Endometrium (tissue), 2 donors: ENCODE data around the gene COPS6.
"Not testable (repeated sequence)": the region's sequence is repeated elsewhere in the genome, so short reads cannot be mapped to it uniquely, and the experiment has no call there.

Experiments used
- FAIRE-seq: peaks from 2 replicates; lab custom pipeline; 2012; peaks lifted over from hg19 to GRCh38; lab: Jason Lieb, UNC
- donor health status: control.
- donor health status: control.

COPS6 gene

DNA sequence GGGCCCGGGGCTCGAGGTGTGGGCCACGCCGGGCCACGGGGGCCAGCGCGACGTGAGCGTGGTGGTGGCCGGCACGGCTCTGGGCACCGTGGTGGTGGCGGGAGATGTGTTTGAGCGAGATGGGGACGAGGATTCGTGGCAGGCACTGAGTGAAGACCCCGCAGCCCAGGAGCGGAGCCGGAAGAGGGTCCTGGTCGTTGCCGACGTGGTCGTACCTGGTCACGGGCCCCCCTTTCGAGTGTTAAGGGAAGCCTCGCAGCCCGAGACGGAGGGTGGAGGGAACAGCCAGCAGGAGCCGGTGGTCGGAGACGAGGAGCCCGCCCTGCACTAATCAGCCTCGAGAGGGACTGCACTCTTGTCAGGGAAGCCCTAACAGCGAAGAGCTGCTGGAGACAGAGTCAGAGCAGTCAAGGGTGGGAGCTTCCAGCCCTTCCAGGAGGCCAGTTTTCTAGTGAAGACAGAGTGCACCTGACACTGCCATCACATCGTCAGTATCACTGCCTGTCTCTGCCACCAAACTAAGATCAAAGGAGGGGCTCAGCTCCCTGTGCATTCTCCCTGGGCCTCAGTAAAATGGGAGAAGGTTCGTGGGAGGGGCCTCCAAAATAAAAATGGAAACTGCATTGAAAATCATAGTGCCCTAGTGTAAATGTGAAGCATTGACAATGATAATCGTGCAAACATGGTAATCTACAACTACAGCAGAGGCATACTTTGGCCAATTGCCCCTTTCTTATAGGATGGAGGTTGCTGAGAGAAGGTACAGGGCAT is 39.3 kb downstream of the COPS6 start:
- FAIRE-seq: no peak

DNA sequence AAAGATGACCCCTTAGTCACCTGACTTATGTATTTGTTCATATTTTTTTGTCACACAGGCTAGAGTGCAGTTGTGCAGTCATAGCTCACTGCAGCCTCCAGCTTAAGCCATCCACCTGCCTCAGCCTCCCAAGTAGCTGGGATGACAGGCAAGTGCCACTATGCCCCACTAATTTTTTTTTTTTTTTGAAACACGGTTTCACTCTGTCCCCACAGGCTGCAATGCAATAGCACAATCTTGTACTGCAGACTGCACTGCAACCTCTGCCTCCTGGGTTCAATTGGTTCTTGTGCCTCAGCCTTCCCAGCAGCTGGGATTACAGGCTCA is 39.8 kb downstream of the COPS6 start:
- FAIRE-seq: no peak

DNA sequence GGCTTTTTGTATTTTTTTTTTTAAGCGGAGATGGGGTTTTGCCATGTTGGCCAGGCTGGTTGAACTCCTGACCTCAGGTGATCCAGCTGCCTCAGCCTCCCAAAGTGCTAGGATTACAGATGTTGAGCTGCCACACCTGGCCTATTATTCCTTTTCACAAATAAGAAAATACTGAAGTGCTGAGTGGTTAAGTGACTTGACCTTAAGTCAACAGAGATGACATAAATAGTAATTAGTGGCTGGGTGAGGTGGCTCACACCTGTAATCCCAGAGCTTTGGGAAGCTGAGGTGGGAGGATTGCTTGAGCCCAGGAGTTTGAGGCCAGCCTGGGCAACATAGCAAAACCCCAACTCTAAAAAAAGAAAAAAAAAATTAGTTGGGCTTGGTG is 41.4 kb downstream of the COPS6 start:
- FAIRE-seq: not testable (repeated sequence)

DNA sequence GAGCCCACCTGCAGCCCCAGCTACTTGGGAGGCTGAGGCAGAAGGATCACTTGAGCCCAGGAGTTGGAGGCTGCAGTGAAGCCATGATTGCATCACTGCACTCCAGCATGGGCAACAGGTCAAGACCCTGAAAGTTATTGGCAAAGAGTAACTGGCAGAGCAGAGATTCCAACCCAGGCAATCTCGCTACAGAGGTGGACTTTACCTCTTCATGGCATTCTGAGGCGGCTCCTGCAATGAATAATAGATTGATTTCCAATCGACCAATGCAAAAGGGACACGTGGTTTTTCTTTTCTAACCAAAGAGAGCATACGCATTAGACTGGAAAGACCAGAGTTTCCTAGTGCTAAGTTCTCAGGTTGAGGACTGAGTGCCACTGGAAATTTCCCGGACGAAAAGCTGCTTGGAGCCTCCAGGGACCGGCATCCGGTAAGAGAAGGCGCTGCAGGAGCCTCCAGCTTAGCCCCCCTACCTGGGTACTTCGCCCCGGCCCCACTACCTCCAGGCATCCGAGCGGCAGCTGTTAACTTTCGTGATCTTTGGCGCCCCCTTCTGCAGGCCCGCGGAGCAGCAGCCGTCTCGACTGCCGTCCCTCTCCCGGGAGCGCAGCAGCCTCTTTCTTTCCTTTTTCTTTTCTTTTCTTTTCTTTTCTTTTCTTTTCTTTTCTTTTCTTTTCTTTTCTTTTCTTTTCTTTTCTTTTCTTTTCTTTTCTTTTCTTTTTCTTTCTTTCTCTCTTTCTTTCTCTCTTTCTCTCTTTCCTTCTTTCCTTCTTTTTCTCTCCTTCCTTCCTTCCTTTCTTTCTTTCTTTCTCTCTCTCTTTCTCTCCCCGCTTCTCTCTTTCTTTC is 42.1 kb downstream of the COPS6 start:
- no peak for FAIRE-seq

DNA sequence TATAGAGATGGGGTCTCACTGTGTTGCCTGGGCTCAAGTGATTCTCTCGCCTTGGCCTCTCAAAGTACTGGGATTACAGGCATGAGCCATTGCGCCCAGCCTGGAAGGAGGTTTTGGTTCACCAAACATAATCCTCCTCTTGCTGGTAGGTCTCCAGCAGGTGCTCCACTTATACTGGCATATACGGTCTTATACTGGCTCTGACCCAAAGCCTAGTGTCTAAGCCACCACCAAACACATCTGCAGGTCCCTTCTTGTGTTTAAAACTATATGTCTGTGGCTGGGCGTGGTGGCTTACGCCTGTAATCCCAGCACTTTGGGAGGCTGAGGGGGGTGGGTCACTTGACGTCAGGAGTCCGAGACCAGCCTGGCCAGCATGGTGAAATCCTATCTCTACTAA is 43.4 kb downstream of the COPS6 start:
- FAIRE-seq: no peak

DNA sequence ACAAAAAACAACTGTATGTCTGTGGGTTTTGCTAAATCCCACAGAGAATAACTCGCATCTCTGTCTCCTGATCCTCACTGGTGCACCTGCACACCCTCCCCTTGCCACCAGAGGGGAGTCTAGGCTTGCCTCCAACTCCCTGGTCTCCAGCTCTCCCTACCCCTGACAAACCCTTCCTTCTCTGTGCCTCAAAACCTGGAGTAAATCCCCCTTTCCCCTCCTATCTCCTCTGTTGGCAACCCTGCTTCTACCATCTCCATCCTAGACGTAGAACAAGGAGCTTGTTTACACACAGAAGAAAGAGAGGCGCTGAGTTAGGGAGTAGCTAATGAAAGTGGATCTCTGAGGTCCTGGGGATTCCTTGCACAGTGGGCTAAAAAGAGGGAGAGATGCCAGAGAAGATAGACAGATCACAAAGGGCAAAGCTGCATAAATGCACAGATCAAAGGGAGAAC is 44.0 kb downstream of the COPS6 start:
- FAIRE-seq: no peak

DNA sequence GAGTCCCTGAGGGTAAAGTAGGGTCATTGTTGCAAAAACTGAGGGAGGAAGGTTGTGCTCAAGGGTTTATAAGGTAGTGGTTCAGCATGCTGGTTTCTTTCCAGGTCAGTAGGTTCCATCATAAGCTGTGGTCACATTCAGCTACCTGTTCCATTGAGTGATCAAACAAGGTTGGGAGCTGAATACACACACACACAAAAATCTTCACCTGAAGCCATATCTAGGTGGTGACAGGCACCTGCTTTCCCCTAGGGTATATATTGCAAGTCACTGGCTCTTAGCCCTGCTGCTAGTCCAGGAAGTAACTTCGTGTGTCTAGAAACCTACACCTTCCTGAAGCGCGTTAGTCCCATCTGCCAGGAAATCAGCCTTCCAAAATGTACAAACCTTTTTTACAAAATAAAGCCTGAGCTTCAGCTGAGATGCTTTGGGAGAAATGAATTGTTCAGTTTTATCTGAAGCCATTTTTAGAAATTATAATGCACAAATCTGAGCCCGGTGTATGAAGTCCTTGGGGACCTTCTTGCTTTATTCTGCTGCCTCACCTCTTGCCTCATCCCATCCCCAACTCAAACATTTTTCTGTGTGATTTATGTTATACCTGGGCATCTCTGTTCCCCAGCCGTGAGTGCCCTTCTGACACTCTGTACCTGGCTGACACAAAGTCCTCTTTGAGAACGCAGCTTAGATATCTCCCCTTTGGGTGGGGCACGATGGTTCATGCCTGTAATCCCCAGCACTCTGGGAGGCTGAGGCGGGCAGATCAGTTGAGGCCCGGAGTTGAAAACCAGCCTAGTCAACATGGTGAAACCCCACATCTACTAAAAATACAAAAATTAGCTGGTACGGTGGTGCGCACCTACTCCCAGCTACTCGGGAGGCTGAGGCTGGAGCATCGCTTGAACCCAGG is 49.3 kb downstream of the COPS6 start:
- no peak for FAIRE-seq

DNA sequence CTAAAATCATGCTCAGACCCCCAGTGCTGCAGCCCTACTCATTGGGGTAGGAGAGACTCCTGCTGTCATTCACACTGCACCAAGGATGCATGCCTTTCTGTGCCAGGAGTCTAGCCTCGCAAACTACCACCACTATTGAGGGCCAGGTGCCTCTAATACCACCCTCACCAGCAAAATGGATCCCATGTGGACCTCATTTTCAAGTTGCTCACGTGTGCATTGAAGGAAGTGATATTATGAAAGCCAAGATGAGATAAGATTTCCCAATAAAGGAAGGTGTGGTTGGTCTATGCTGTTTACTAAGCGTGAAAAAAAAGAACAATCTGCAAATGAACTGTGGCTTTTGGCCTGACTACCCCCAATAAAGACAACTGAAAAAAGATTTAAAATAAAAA is 52.8 kb downstream of the COPS6 start:
- FAIRE-seq: no peak
